Activated CD4-positive, alpha-beta T cell treated with anti-CD3 and anti-CD28 coated beads, Interleukin-2, amount 50 U/mL, for 16 hours (primary cell): Measurements from ENCODE around the gene CACNA1B.

Source experiments
- DNase-seq: peaks from one replicate; pipeline ENCODE4 v3.0.0-alpha.2; 2020

Gene CACNA1B

DNA sequence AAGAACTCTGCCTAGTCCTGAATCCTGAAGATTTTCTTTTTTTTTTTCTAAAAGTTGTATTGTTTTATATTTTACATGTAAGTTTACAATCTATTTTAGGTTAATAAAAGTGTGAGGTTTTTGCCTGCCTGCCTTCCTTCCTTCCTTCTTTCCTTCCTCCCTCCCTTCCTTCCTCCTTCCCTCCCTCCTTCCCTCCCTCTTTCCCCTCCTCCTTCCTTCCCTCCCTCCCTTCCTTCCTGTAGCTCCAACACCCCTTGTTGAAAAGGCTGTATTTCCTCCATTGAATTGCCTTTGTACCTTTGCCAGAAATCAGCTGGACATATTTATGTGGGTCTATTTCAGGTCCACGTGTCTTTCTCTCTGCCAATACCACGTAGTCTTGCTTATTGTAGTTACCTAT lies 46.6 kb downstream of the CACNA1B start:
- no peak for DNase-seq

DNA sequence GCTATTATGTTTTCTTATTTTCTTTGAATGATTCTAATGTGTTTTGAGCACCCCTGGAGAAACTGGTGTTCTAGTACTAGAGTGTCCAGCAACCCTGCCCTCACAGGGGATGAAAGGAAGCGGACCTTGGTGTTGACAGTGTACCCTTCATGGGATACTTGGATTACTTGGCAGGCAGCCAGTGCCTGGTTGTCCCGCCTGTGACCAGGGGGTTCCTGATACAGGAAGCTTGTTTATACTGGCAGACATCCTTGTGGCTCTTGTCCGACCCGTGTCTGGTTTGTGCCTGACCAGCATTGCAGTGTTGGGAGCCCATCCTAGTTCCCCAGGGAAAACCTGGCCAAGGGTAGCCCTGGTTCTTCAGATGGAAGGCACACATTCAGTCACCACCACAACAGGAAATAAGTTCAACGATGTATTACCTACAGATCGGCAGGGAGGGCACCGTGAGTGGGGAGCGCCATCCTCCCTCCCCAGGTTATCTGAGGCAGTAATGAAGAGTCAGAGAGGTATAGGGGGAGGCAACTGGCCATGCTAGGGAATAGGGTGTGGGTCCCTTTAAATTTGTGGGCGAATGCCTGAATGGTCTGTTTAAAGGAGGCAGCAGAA lies 47.3 kb downstream of the CACNA1B start:
- no peak for DNase-seq

DNA sequence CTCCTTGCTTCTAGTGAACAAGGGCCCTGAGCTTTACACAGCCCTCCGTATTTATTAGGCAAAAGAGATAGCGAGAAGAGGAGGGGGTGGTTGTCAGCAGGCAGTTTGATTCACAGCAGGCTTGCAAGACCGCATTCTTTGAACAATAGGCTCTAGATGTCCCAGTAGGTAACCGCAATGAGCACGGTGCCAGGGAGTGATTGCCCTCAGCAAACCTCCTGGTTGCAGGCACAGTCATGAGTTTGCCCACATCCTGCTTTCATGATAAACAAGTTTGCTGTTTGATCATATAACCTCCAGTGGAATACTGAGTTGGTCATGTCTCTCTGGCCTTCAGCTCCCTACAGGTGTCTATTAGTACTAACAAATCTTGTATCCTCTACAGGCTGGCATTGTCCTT lies 66.1 kb downstream of the CACNA1B start:
- no peak for DNase-seq

DNA sequence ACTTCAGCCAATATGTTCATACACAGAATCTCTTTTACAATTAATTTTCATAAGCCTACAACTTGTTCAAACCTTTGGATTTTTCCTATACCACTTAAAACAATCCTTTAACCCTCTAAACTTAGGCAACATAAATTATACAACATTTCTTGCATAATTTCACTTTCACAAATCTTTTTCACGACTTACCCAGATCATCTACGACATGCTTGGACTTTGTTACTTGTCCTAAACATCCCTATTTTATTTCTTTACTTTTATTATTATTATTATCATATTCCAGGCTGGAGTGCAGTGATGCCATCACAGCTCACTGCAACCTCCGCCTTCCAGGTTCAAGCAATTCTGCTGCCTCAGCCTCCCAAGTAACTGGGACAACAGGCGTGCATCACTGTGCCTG lies 68.0 kb downstream of the CACNA1B start:
- DNase-seq, result no peak

DNA sequence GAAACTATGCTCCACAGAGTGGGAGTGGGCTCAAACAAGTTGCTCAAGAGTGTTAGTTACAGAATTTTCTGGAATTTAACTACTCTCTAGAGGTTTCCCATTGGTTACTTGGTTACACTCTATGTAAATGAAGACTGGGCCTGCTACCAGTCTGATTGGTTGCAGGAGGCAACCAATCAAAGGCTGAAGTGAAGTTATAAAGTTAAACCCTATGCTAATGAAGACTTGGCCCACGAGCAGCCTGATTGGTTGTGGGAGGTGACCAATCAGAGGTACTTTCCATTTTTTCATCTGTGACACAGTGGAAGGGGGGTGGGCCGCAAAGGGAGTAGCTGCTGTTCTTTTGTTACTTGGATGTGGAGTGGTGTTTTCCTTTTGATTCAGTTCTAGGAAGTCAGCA lies 69.4 kb downstream of the CACNA1B start:
- DNase-seq, result no peak

DNA sequence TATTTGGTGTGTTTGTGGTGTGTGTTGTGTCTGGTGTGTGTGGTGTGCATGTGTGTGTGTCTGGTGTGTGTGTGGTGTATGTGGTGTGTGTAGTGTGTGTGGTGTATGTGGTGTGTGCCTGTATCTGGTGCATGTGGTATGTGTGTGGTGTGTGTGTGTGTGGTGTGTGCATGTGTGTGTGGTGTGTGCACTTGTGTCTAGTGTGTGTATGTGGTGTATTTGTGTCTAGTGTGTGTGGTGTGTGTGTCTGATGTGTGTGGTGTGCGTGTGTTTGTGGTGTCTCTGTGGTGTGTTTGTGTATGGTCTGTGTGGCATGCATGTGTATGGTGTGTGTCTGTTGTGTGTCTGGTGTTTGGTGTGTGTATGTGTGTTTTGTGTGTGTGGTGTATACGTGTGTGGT lies 71.1 kb downstream of the CACNA1B start:
- no peak for DNase-seq

DNA sequence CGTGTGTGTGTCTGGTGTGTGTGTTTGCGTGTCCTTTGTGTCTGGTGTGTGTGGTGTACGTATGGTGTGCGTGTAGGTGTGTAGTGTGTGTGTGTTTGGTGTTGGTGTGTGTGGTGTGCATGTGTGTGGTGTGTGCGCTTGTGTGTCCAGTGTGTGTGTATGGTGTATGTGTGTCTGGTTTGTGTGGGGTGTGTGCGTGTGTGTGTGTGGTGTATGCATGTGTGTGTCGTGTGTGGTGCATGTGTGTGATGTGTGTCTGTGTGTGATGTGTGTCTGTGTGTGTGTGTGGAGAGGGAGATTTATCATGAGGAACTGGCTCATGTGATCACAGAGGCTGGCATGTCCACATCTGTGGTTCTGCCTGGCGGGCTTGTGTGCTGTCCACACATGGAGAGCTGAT lies 71.7 kb downstream of the CACNA1B start:
- DNase-seq, result no peak

DNA sequence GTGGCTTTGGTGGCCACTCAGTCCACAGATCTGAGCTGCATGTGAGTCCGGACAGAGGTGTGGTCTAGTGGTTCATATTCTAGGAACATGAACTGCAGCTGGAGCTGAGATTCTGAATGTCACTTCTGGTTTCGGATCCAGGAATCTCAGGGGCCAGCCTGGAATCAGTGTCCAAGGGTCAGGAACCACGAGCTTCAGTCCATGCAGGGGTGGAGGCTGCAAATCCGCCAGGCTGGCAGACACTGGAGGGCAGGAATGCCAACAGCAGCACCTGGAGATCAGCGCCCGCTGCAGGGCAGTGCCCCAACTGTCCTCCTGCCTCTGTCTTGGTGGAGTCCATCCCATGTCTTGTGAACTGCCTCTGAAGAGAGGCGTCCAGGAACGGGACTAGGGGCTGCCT lies 73.5 kb downstream of the CACNA1B start:
- no peak for DNase-seq

DNA sequence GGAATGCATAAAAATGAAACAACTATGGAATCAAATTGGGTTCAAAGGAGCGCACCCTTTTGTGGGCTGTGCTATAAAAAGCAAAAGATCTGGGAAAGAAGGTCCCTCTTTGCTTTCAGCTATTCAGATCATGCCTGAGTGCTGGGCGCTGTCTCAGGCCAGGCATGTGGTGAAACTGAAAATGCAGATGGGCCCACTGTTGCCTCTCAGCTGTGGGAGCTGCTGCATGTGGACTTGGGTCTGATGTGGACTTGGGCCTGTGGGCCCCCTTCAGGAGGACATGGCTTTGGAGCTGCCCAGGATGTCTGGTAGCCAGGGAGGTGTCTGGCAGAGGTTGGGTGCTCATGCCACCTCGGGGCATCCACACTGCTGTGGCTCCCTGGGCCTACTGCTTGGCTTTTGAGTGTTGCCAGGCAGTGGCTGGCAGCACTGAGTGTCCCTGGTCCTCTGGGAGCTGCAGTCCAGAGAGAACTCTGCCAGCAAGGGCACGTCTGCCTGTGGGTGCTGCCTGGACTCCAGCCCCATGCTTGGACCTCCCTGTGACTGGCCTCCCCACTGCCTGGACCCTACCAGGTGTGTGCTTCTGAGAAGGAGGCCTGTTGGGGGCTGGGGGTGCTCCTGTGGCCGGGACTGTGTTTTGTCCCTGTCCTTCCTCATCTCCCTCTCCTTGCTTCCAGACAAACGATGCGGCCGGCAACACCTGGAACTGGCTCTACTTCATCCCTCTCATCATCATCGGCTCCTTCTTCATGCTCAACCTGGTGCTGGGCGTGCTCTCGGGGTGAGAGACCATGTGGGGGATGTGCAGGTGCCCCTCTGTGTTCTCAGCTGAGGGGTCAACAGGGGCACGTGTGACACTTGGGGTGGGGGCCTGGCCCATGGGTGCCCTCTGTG lies 74.3 kb downstream of the CACNA1B start:
- DNase-seq, result no peak

DNA sequence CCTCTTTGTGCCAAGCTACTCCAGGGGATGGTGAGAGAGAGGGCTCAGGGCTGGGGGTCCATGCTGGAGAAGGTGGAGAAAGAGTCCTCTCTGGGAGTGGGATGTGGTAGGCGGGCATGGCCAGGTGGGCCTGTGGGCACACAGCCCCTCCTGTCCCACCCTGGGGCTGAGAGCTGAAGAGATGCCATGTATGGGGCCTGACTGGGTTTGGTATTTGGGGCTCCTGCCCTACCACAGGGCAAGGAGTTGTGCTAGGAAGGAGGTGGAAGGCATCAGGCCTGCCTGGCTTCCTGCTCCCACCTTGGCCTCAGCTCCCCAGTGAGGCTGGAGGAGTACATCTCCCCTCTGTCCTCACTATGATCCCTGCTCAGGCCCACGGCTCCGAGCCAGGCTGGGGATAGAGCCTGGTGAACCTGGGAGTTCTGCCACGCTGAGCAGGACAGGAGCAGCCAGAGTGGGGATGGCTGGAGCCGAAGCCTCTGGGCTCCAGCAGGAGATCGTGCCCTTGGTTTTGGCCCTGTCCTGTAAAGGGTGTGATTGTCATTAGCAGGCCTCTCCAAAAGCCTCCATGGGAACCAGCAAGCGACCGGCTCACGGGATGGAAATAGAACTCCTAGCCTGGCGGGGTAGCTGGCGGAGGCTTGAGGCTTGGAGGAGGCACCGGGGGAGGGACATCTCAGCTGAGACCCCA lies 75.5 kb downstream of the CACNA1B start:
- DNase-seq, result no peak

DNA sequence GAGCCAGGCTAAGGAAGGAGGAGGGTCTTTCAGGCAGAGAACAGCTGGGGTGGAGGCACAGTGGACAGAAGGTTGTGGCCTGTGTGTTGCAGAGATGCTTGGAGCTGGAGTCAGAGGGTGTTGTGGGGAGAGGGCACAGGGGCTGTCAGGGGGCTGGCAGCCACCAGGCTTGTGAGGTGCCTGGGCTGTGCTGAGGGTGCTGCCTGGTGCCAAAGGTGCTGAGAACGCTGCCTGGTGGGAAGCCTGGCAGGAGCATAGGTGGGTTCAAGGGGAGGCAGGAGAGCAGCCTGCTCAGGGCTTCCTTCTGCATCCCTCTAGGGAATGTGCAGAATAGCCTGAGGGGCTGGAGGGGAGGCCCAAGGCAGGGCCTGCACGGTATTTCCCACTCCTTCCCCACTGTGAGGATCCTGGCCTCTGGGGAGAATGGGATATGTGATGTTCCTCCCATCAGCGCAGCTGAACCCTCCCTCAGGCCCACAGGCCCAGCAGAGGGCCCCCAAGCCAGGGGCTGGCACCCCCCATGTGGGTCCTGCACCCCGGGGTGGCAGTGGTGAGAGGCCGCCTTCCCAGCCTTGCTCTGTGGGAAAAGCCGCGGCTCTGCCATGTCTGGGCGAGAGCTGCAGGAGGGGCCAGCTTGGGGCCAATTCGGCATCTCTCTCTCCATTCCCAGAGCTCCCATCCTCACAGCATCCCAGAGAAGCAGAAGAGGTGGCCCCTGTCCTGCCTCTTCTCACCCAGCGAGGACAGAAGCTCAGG lies 76.3 kb downstream of the CACNA1B start:
- no peak for DNase-seq

DNA sequence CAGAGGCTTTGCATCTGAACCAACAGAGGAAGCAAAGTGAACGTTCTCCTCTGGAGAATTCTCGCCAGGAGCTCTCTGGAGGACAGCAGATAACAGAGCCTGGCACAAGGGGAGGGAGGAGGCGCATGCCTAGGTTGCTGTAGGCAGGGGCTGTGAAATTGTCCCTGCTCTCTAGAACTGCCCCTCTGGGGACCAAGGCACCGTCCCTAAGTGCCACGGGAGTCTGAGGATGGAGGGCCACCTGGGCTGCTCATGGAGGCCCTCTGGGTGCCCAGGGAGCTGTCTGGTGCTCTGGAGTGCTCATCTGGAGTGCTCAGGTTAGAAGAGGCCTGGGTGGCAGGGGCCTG lies 77.6 kb downstream of the CACNA1B start:
- DNase-seq, result no peak

DNA sequence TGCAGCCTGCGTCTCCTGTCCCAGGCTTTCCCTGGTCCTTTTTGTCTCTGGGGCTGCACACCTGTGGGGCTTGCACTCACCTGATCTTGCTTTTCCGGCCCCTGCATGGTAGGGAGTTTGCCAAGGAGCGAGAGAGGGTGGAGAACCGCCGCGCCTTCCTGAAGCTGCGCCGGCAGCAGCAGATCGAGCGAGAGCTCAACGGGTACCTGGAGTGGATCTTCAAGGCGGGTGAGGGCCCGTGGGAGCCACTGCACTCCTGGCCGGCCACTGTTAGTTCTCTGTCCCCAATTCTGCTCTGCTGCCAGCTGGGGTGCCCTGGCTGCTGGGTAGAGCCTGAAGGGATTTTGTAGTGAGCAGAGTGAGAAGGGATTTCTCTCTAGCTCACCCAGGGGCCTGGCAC lies 78.0 kb downstream of the CACNA1B start:
- no peak for DNase-seq

DNA sequence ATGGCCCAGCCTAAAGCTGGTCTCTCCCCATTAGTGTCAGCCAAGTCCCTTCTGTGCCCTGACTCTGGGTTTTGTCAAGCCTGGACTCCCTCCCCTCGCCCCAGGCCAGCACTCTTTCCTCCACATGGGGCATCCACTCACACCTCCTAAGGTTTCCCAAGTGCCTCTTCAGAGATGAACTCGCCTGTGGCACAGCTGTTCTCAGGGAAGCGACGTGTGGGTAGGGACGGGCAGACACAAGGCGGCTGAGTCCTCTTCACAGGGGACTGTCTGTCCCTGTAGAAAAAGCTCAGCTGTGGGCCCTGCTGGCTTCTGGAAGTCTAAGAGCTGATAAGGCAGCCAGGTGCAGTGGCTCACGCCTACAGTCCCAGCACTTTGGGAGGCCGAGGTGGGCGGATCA lies 78.5 kb downstream of the CACNA1B start:
- no peak for DNase-seq

DNA sequence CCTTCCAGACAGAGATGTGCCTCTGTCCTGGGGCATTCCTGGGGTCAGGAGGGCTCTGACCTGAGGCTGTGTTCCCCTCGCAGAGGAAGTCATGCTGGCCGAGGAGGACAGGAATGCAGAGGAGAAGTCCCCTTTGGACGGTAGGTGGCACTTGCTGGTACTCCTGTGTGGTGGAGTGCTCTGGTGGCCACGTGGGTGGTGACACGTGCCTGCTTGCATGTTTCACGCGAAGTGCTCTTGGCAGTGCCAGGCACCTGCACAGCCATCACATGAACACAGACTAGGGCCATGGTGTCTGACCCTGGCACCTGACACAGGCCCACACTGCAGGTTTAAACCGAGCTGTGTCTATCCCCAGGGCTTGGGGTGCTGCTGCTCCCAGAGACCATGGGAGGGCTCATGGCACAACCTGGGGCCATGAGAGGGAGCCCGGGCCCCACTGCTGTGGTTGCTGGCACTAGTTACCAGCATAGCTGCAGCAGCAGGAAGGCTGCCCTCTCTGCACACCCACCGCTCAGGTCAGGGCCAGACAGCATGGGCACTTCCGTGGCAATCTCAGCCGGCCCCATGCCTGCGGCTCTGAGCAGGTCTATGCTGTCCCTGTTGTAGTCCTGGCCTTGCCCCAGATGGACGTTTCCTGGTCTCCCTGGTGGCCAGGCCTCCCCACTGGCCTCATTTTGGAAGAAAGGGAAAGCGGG lies 79.3 kb downstream of the CACNA1B start:
- DNase-seq, result no peak

DNA sequence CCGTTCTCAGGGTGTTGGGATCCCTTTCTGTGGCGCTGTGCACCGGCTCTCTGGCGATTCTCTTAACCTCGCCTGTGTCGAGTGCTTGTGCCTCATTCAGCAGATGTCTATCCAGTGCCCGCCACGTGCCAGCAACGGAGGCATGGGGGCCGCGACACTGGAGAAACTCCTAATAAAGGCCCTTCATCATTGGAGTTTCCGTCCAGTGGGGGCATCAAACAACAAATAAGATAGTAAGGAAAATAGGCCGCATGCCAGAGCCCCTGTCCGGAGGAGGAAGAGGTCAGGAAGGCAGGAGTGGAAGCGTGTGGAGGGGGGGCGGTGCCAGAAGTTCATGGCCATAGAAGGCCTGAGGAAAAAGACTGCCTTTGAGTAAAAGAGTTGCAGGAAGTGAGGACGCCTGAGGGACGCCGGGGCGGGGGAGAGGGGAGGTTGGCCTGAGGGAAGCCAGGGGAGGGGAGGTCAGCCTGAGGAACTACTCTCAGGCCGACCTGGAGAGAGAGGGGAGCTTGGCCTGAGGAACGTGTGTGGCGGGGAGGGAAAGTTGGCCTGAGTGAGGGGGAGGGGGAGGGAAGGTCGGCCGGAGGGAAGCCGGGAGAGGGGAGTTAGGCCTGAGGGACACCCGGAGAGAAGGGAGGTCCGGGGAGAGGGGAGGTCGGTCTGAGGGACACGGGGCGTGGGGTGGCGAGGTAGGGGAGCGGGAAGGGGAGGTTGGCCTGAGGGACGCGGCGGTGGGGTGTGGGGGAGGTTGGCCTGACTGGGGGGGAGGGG lies 82.2 kb downstream of the CACNA1B start:
- no peak for DNase-seq

DNA sequence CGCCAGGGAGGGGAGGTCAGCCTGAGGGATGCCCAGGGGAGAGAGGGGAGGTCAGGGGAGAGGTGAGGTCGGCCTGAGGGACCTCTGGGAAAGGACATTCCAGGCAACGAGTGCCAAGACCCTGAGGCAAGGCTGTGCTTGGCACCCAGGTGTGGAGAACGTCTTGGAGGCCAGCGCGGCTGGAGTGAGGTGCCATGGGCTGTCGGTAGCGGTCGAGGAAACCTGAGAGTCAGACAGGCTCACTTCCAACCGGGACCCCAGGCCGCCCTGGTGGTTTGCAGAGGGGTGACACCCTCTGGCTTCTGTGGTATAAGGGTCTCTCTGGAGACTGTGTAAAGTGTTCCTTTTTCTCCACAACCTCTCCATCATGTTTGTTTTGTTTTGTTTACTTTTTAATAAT lies 82.9 kb downstream of the CACNA1B start:
- no peak for DNase-seq

DNA sequence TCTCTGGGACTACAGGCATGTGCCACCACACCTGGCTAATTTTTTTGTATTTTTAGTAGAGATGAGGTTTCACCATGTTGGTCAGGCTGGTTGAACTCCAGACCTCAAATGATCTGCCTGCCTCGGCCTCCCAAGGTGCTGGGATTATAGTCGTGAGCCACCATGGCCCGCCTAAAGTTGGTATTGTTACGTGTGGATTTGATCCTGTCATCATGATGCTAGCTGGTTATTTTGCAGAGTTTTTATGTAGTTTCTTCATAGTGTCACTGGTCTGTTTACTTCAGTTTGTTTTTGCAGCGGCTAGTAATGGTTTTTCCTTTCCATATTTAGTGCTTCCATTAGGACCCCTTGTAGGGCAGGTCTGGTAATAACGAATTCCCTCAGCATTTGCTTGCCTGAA lies 85.9 kb downstream of the CACNA1B start:
- no peak for DNase-seq

DNA sequence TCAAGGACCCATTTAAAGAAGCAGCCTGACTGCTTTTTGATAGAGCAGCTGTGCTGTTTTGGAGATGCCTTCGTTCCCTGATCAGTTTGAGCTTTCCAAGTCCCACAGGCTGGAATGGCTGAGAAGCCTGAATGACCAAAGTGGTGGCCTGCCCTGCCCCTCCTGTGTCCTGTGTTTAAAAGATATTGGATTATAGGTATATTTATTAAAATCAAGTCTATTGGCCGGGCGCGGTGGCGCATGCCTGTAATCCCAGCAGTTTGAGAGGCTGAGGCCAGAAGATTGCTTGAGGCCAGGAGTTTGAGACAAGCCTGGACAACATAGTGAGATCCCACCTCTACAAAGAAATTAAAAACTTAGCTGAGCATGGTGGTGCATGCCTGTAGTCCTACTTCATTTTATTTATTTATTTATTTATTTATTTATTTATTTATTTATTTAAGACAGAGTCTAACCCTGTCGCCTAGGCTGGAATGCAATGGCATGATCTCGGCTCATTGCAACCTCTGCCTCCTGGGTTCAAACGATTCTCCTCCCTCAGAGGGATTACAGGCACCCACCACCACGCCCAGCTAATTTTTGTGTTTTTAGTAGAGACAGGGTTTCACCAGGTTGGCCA lies 87.7 kb downstream of the CACNA1B start:
- DNase-seq, result no peak

DNA sequence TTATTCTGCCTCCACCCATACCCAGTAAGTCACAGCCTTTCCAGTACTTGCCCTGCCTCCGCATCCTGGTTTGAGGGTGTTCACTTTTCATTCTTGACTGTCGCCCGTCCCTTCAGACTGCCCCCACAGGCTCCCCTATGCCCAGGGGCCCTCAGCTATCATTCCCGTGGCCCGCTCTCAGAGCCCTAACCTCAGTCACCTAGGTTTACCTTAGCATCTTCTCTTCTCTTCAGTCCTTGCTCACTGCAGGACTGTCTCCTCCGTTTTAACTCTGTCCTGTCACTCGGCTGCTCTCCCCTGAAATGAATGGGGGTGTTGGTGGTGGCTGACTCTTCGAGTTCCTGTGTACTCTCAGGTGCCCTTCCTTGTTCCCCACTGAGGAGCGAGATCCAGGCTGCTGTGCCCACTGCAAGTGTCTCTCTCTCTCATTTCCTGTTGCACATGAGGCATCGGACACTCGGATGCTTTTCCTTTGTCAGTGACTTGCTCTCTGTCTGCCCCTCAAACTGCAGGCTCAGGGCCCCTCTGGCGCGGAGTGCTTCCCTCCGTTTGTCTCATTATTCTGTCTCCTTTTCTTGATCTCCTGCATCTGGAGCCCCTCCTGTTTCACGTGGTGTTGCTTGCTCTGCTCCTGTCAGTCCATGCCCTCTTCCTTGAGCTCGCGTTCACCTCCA lies 89.8 kb downstream of the CACNA1B start:
- no peak for DNase-seq

DNA sequence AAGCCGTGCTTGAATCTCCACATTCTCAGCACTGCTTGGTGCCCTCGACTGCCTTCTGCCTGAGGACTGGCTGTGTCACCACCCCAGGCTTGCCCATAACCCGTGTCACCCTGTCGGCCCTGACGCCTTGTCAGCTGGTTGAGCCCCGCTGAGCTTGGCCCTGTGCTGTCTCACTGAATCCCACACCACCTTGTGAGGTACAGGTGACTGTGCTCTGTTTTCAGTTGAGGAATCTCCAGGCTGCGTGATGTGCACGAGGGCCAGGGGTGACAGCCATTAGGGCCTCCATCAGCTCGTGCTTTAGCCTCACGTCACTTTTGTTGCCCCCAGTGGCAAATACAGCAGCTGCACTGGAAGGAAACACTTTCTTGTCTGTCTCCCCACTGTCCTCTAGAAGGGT lies 90.7 kb downstream of the CACNA1B start:
- no peak for DNase-seq
